ENCODE data around the gene CD200.

GRCh38 chr3:112341386-112341785 lies 8.4 kb downstream of the CD200 start:
- TF ChIP-seq CTCF (IDR thresholded peaks at IDR 0.05) (no peak), POLR2AphosphoS5 (IDR thresholded peaks at IDR 0.05; ENCODE audit: low read depth, low read length) (no peak), TCF7L2 (IDR thresholded peaks at IDR 0.05; ENCODE audit: low read depth, low read length) (no peak)
